CD8-positive, alpha-beta memory T cell (primary cell): ENCODE results near the gene PTPN13. TPM values are rescaled to one million over a fixed set of nuclear protein-coding genes. Genes with fewer than 3 reads are reported as not detected.

Experiments
- CTCF ChIA-PET: fragments of 350-600 bp; sonication (Branson Sonifier 250); formaldehyde crosslinking; loops from one replicate; lab custom pipeline; 2021; ENCODE audit warnings: antibody characterized with exemption; lab: Charles Lee
- POLR2A ChIA-PET: fragments of 350-600 bp; sonication (Branson Sonifier 250); formaldehyde crosslinking; loops from one replicate; lab custom pipeline; 2021; ENCODE audit warnings: antibody characterized with exemption; lab: Charles Lee
- DNase-seq, 5 donors: peaks; one replicate each; pipeline versions ENCODE4 v3.0.0 to v3.0.0-alpha.2; 2020 to 2022; ENCODE audit warnings: mixed read lengths in 1 of 5
- H3K27ac ChIP-seq: one replicate; pipeline ENCODE4 v1.7.0; 2013; ENCODE audit warnings: low read depth, mild to moderate bottlenecking, low read length, moderate library complexity
- H3K27me3 ChIP-seq: 2 replicates; pipeline ENCODE4 v1.7.0; 2013; ENCODE audit warnings: low read length, mild to moderate bottlenecking; ENCODE audit not compliant: insufficient read depth, poor library complexity, severe bottlenecking
- H3K36me3 ChIP-seq: 2 replicates; pipeline ENCODE4 v1.7.0; 2013; ENCODE audit warnings: mild to moderate bottlenecking, low read length, moderate library complexity; ENCODE audit not compliant: insufficient read depth
- H3K4me1 ChIP-seq: 2 replicates; pipeline ENCODE4 v1.7.0; 2013; ENCODE audit warnings: mild to moderate bottlenecking, low read length, moderate library complexity; ENCODE audit not compliant: insufficient read depth
- H3K4me3 ChIP-seq: 2 replicates; pipeline ENCODE4 v1.7.0; 2013; ENCODE audit warnings: mild to moderate bottlenecking, low read length
- H3K9me3 ChIP-seq: 2 replicates; pipeline ENCODE4 v1.7.0; 2013; ENCODE audit warnings: mild to moderate bottlenecking, low read length
- H3K27ac Mint-ChIP-seq, 8 donors: one replicate each; pipeline ENCODE4 v1.8.0; 2020 to 2021; ENCODE audit warnings: mixed read lengths in 8 of 8, mild to moderate bottlenecking in 6 of 8, inconsistent platforms in 3 of 8, moderate library complexity in 3 of 8
- H3K27me3 Mint-ChIP-seq, 2 donors: one replicate each; pipeline ENCODE4 v1.8.0; 2020 to 2021; ENCODE audit warnings: mixed read lengths in 2 of 2, mild to moderate bottlenecking in 1 of 2, moderate library complexity in 1 of 2
- H3K36me3 Mint-ChIP-seq, 3 donors: one replicate each; pipeline ENCODE4 v1.8.0; 2020 to 2021; ENCODE audit warnings: mixed read lengths in 3 of 3, inconsistent platforms in 1 of 3, mild to moderate bottlenecking in 1 of 3
- H3K4me1 Mint-ChIP-seq, 3 donors: one replicate each; pipeline ENCODE4 v1.8.0; 2020 to 2021; ENCODE audit warnings: mixed read lengths in 3 of 3, inconsistent platforms in 1 of 3, mild to moderate bottlenecking in 1 of 3
- H3K4me3 Mint-ChIP-seq, 7 donors: one replicate each; pipeline ENCODE4 v1.8.0; 2020 to 2021; ENCODE audit warnings: mixed read lengths in 7 of 7, mild to moderate bottlenecking in 6 of 7, moderate library complexity in 4 of 7, inconsistent platforms in 2 of 7
- H3K9me3 Mint-ChIP-seq, 5 donors: one replicate each; pipeline ENCODE4 v1.8.0; 2020 to 2022; ENCODE audit warnings: mixed read lengths in 5 of 5, mild to moderate bottlenecking in 3 of 5, moderate library complexity in 2 of 5, inconsistent platforms in 1 of 5
- polyA plus RNA-seq: library from polyadenylated mRNA; unstranded; fragments of 300-500 nt; fragmentation: Illumina TruSeq; gene quantifications from one replicate; pipeline ENCODE4 v1.2.3, GENCODE V29; 2021
- total RNA-seq, 2 experiments: library from RNA; stranded (reverse); gene quantifications; one replicate each; pipeline ENCODE4 v1.2.3, GENCODE V29; 2021

Gene PTPN13
- total and polyA plus RNA-seq, 3 experiments from 2014 or later, result 0.07 to 1.3 (median 0.53) TPM

GRCh38 chr4:86848136-86848535 is 254.0 kb downstream of the PTPN13 start:
- Mint-ChIP-seq H3K9me3 (no peaks in the 10 kb centered on the region), H3K27me3 (peaks cover 8 to 15% of the 10 kb centered on the region in 2 donors), H3K4me1 (no peaks in the 10 kb centered on the region), H3K4me3 (no peak overlapping the region), H3K27ac (no peak overlapping the region), H3K36me3 (no peaks in the 10 kb centered on the region)
- no peak for DNase-seq
- Histone ChIP-seq H3K27ac (no peak overlapping the region), H3K4me3 (no peak overlapping the region), H3K36me3 (no peaks in the 10 kb centered on the region), H3K27me3 (no peaks in the 10 kb centered on the region), H3K4me1 (no peaks in the 10 kb centered on the region), H3K9me3 (no peaks in the 10 kb centered on the region)
- POLR2A ChIA-PET, result no interaction called here
- CTCF ChIA-PET, result interaction anchor here (1.0 kb wide), 1 partner anchor 25 kb away, joined by 3 read pairs; no protein-coding TSS in a partner anchor

- H3K4me1 ChIP-seq, result no peaks in the 10 kb centered on the region
- H3K4me3 Mint-ChIP-seq, result no peak within 1 kb of the TSS
- CTCF ChIA-PET, result interaction anchor here (1.0 kb wide), 1 partner anchor 24 kb away, joined by 3 read pairs; no protein-coding TSS in a partner anchor
- no peaks in the 10 kb centered on the region for H3K36me3 Mint-ChIP-seq
- H3K4me1 Mint-ChIP-seq, result no peaks in the 10 kb centered on the region
- H3K27me3 Mint-ChIP-seq, result peaks cover 6 to 13% of the 10 kb centered on the region in 2 donors
- no peak within 1 kb of the TSS for H3K4me3 ChIP-seq
- H3K36me3 ChIP-seq, result no peaks in the 10 kb centered on the region
- no peaks in the 10 kb centered on the region for H3K9me3 Mint-ChIP-seq
- POLR2A ChIA-PET, result no interaction called here
- no peak within 1 kb of the TSS for H3K27ac ChIP-seq
- no peaks in the 10 kb centered on the region for H3K9me3 ChIP-seq
- no peaks in the 10 kb centered on the region for H3K27me3 ChIP-seq
- H3K27ac Mint-ChIP-seq, result no peak within 1 kb of the TSS
- DNase-seq, result no peak
Observed at GRCh38 chr4:86848732-86849619, 254.9 kb downstream of the PTPN13 start, which contains the start of gene SLC10A6. Gene SLC10A6, minus strand, starts transcription at chr4:86849384. Its CDS starts 269 bp downstream, at chr4:86849115.

- H3K4me1 ChIP-seq, result no peaks in the 10 kb centered on the region
- H3K27ac ChIP-seq, result no peak overlapping the region
- no peak overlapping the region for H3K4me3 ChIP-seq
- ChIA-PET CTCF (no interaction called here), POLR2A (no interaction called here)
- H3K9me3 Mint-ChIP-seq, result no peaks in the 10 kb centered on the region
- no peaks in the 10 kb centered on the region for H3K27me3 ChIP-seq
- no peaks in the 10 kb centered on the region for H3K36me3 ChIP-seq
- H3K9me3 ChIP-seq, result no peaks in the 10 kb centered on the region
- H3K4me1 Mint-ChIP-seq, result no peaks in the 10 kb centered on the region
- DNase-seq, result no peak
- peaks cover 7 to 17% of the 10 kb centered on the region in 2 donors for H3K27me3 Mint-ChIP-seq
- H3K36me3 Mint-ChIP-seq, result peaks cover 0 to 5% (median 0%) of the 10 kb centered on the region in 3 donors
- H3K27ac Mint-ChIP-seq, result no peak overlapping the region
- H3K4me3 Mint-ChIP-seq, result no peak overlapping the region
Observed at GRCh38 chr4:86853209-86853608, 259.1 kb downstream of the PTPN13 start.

- POLR2A ChIA-PET, result no interaction called here
- Mint-ChIP-seq H3K4me3 (no peak overlapping the region), H3K36me3 (peaks cover 0 to 5% (median 0%) of the 10 kb centered on the region in 3 donors), H3K27me3 (peaks cover 3 to 10% of the 10 kb centered on the region in 2 donors), H3K27ac (no peak overlapping the region), H3K4me1 (no peaks in the 10 kb centered on the region), H3K9me3 (no peaks in the 10 kb centered on the region)
- no peaks in the 10 kb centered on the region for H3K4me1 ChIP-seq
- DNase-seq, result no peak
- H3K27me3 ChIP-seq, result no peaks in the 10 kb centered on the region
- H3K9me3 ChIP-seq, result no peaks in the 10 kb centered on the region
- no peak overlapping the region for H3K4me3 ChIP-seq
- CTCF ChIA-PET, result no interaction called here
- H3K27ac ChIP-seq, result no peak overlapping the region
- H3K36me3 ChIP-seq, result no peaks in the 10 kb centered on the region
Observed at GRCh38 chr4:86855572-86855971, 261.5 kb downstream of the PTPN13 start.

- peaks cover 0 to 4% (median 0%) of the 10 kb centered on the region in 5 donors for H3K9me3 Mint-ChIP-seq
Observed at GRCh38 chr4:86856896-86857295, 262.8 kb downstream of the PTPN13 start.

GRCh38 chr4:86857341-86858052 is 263.4 kb downstream of the PTPN13 start:
- Histone ChIP-seq H3K9me3 (no peaks in the 10 kb centered on the region), H3K27ac (no peak overlapping the region), H3K27me3 (no peaks in the 10 kb centered on the region), H3K36me3 (no peaks in the 10 kb centered on the region), H3K4me1 (no peaks in the 10 kb centered on the region), H3K4me3 (no peak overlapping the region)
- Mint-ChIP-seq H3K9me3 (peaks cover 0 to 4% (median 0%) of the 10 kb centered on the region in 5 donors), H3K4me1 (no peaks in the 10 kb centered on the region), H3K36me3 (peaks cover 0 to 5% (median 0%) of the 10 kb centered on the region in 3 donors), H3K4me3 (no peak overlapping the region), H3K27ac (no peak overlapping the region), H3K27me3 (peaks cover 5 to 10% of the 10 kb centered on the region in 2 donors)
- CTCF ChIA-PET, result no interaction called here
- DNase-seq, result no peak
- POLR2A ChIA-PET, result interaction anchor here (0.7 kb wide), 1 partner anchor 50 kb away, joined by 9 read pairs; no protein-coding TSS in a partner anchor

More at GRCh38 chr4:86856896-86857295, 262.8 kb downstream of the PTPN13 start:
- Mint-ChIP-seq H3K36me3 (peaks cover 0 to 5% (median 0%) of the 10 kb centered on the region in 3 donors), H3K27ac (no peak overlapping the region), H3K27me3 (peaks cover 5 to 10% of the 10 kb centered on the region in 2 donors), H3K4me1 (no peaks in the 10 kb centered on the region), H3K4me3 (no peak overlapping the region)
- Histone ChIP-seq H3K4me1 (no peaks in the 10 kb centered on the region), H3K27me3 (no peaks in the 10 kb centered on the region), H3K36me3 (no peaks in the 10 kb centered on the region), H3K27ac (no peak overlapping the region), H3K4me3 (no peak overlapping the region), H3K9me3 (no peaks in the 10 kb centered on the region)
- DNase-seq, result no peak
- CTCF ChIA-PET, result no interaction called here
- POLR2A ChIA-PET, result no interaction called here
